GM21619 (cell line): ENCODE data around the gene PHACTR3.
A peak's percentile ranks its signal among the peaks of the same experiment; 100 is the strongest.
"Not testable (repeated sequence)": the region's sequence is repeated elsewhere in the genome, so short reads cannot be mapped to it uniquely, and the experiment has no call there.

Experiments used
- ATAC-seq: cut with Tn5 transposase; IDR thresholded peaks from one replicate; pipeline ENCODE4 v1.9.1; 2021; ENCODE audit not compliant: unreplicated experiment

The PHACTR3 gene

DNA sequence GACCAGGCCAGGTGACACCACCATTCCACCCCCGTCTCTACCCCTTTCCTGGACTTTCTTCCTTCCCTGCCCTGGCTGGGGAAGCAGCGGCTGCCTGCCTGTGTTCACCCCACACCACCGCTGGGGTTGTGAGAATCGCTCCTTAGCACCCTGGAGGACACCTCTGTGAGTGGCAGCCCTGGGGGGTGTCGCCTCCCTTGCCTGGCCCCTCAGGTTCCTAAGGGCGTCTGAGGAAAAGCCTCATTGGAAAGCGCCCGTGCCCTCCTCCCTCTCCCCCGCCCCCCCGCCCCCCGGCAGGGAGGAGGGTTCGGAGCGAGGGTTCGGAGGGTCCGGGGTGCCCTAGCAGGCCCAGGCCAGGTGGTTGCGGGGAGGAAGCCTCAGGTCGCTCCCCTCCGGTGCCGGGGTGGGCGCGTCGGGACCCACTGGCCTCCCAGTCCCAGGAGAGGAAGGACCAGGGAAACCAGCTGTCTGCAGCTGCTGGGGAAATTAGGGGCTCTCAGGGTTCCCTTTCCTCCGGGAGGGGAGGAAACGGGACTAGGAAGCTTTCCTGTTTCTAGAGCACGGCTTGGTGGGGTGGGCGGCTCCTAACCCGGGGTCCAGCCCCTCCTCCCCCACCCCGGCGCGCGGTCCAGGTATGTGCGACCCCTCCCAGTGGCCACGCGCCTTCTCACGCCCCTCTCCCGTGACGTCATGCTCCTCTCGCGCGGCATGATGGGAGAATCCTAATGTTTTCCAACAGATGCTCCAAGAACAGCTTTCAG lies at the start of gene PHACTR3:
Gene PHACTR3 (plus strand): TSS at position 760 of the 761 bp plus-strand sequence. CDS start 475 bp downstream, outside the sequence.
- ATAC-seq = no peak

DNA sequence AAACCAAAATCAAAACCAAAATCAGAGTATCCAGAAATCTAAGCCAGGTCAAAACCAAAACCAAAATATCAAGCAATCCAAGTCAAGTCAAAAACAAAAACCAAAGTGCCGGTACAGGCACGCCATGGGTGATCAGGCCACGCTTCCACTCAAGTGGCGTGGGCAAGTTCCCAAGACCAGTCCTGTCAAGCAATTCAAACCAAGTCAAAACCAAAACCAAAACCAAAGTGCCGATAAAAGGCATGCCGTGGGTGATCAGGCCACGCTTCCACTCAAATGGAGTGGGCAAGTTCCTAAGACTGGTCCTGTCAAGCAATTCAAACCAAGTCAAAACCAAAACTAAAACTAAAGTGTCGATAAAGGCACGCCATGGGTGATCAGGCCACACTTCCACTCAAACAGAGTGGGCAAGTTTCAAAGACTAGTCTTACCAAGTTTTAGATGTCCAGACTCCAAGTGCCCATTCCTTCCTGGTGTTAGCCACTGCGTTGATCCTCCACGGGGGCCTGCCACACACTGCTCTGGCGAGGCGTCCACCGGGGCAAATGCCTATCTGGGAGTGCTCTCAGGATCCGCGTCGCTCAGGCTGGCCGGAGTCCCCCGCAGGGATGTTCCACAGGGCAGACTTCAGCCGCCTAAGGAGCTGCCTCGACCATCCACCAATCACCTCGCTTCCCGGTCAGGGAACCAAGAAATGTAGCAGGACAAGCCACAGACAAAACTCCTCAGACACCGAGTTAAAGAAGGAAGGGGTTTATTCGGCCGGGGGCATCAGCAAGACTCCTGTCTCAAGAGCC lies 46.4 kb upstream of the PHACTR3 start:
- ATAC-seq = not testable (repeated sequence)

DNA sequence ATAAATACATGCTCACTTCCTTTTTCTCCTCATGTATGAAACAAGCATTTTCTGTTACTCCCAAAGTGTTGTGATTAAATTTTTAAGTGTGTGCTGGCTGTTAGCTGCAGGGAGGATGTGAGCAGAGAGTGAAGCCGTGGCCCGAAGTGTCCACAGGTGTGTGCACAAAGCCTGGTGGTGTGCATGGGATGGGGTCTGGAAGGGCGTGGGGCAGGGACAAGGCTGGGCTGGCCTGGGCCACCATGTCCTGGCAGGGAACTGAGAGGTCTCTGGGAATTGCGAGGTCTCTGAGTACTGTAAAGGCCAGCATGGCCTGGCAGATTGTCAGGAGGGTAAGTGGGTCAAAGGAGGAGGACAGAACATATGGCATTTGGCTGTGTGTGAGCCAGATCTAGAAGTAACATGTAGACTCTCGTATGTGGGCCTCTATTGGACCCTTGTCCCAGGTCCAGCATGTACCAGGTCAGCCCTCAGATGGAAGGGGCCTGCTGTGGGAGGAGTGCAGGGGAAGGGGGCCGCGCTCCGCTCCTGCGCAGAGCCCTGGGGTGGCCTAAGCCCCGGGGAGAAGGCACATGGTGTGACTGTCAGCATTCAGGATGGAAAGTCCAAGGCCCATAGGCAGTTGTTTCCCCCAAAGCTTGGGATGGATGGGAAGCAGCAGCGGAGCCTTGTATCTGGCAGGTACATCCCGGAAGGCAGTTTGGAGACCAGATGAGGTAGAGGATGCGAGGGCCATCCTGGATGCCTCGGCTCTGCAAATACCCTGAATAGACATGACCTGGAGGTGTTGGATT lies 45.1 kb upstream of the PHACTR3 start:
- no peak for ATAC-seq

DNA sequence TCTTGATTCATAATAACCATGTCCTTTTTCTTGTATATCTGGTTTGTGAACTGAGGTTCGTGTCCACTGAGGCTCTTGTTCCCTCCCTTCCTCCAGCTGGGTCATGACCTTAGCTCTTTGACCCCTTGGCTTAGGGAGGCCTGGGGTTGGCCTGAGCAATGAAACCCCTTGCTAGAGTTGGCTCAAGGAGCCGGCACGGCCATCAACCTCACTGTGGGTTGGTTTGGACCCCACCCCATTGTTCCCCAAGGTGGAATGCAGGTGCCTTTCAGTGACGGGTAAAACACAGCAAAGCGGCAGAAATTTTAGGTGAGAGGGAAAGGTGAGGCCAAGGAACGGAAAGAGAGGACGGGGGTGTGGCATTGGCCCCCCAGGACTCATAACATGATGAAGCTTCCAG lies 44.5 kb upstream of the PHACTR3 start:
- no peak for ATAC-seq

DNA sequence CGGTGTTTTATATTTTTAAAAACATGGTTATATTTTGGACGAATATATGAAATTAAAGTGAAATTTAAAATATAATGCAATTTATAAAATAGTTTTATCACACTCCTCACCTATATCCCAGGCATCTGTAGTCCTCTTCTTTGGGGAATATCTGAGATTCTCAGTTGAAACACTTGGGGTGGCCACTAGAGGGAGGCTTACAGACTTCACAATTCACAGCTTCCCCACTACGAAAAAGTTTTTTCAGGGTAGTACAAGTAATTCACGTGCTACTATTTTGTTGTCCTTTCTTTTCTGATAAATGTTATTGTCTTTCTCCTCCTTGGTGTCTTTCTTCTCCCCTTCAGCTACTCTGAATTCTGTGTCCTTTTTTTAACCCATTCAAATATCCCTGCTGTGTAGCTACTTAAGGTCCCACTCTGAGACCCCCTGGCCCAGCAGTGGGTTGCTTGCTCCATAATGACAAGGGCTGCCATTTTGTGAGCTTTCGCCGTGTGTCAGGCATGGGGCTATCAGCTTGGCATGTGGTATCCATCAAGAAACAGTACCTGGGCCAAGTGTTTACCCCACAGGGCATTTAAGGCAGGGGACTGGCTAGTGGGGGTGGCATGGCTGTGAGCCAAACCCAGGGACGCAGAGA lies 43.6 kb upstream of the PHACTR3 start:
- ATAC-seq = no peak

DNA sequence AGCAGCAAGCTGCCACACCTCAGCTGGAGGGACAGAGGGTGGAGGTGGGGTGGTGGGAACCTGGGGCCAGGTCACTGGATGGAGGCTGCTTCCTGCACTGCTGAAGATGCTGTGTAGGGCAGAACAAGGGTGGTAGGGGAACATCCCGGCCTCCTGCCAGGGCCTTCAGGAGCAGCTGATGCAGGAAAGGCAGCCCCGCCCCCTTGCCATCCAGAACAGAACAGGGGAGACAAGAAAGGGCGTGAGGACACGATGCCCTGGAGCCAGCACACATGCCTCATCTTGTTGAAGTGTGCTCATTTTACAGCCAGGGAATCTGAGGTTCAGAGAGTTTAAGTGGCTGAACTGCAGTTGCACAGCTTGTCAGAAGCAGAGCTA lies 43.1 kb upstream of the PHACTR3 start:
- ATAC-seq = no peak

DNA sequence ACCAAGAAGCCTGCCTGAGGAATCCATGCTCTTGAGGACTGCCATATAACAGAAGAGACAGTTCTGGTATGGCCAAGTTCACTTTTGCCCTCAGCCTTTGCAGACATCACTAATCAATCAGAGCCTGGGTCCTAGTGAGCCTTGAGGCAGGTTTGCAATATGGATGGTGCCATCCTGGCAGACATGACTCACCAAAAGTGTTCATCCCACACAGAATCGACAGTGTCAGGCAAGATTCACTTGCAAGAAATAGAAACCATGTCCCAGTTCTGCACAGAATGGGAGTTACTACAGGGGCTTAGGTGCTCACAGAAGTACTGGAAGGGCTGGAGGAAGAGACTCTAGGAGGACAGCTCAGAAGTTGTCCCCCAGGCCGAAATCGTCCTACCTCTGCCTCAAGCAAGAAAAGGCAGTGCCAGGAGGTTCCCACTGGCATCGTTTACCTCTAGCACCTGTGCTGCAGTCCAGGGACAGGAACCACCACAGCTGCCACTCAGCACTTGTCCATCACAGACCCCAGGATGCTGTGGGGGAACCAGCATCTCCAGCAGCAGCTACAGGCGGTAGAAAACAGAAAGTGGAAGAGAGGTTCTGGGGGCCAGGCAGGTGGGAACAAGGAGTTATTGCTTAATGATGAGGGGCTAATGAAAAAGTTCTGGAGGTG lies 42.6 kb upstream of the PHACTR3 start:
- ATAC-seq = no peak

DNA sequence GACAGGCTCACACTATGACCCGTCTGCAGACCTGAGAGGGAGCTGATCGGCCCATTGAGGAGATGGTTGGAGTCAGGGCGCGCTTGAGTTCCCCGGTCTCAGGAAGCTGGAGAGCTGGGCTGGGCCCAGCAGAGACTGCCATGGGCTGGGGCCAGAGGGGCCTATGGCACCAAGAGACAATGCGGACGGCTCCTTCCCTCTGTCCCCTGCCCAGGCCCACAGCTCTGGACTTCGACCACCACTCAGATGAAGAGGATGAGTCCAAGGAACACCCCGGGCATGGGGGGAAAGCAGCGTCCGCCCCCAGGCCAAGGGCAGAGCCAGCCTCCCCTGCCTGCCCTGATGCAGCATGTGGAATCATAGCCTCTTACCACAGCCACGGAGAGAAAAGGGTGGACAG lies 40.2 kb upstream of the PHACTR3 start:
- no peak for ATAC-seq

DNA sequence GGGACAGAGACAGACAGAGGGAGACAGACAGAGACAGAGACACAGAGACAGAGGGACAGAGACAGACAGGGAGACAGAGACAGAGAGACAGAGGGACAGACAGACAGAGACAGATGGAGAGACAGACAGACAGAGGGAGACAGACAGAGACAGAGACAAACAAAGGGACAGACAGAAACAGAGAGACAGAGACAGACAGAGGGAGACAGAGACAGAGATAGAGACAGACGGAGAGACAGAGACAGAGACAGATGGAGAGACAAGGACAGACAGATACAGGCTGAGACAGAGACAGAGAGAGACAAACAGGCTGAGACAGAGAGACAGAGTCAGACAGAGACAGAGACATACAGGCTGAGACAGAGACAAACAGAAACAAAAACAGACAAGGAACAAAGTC lies 39.4 kb upstream of the PHACTR3 start:
- no peak for ATAC-seq

DNA sequence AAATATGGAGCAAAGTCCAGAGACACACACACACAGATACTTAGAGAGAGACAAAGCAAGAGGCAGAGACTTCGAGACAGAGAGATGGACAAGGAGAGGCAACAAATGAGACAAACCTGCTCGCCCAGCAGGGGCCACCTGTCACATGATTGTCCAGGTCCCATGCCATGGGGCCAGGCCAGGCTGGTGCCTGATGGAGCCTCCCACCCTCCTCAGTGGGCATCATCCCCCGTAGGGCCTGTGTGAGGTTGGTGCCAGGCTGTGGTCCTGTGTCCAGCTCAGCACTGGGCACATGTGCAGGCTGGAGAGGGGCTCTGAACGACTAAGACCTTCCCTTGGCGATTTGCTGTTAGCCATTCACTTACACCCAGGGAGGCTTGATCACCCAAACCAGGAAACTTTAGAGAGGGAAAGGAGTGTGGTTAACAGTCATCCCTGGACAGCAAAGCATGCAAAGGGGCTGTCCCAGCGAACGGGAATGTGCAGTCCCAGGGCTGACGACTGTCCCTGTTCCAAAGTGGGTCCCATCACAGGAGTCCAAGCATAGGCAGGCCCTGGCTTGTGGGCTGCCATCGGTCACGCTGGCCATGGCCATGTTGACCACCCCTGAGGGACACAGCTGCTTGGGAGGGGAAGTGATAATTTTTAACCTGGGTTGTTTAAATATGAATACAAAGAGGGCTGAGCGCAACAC lies 38.4 kb upstream of the PHACTR3 start:
- ATAC-seq = no peak

DNA sequence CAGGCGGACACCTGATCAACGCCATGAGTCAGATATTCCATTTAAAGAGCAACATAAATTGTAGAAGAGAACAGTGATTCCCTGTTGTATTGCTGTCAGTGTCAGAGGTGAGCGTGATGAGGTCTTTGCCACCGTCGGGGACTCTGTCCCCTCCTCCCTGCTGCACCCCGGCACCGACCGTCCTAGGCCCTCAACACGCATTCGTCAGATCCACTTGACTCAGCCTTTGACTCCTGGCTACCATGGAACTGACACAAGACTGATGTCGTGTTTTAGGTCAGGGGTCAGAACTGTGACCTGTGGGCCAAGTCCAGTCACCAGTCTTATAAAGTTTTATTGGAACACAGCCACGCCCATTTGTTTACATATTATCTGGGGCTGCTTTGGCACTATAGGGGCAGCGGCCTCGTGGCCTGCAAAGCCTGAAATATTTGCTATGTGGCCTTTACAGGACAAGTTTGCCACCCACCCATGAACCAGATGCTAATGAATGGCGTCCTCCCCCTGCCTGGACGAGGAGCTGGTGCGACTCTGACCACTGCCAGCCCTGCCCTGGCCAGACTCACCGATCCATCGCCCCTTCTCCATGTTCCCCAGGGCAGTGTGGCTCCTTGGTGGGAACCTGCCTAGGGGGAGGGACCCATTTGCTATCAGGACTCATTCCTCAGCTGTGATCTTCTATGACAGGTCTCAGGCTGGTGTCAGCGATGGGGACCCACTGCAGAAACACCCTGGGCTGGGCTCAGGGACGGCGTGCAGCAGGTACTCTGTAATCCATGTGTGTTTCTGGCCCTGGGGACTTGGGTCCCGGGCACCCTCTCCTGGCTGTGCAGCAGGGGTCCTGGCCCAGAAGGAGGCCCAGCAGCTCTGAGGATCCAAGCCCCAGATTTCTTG lies 37.5 kb upstream of the PHACTR3 start:
- ATAC-seq = no peak

DNA sequence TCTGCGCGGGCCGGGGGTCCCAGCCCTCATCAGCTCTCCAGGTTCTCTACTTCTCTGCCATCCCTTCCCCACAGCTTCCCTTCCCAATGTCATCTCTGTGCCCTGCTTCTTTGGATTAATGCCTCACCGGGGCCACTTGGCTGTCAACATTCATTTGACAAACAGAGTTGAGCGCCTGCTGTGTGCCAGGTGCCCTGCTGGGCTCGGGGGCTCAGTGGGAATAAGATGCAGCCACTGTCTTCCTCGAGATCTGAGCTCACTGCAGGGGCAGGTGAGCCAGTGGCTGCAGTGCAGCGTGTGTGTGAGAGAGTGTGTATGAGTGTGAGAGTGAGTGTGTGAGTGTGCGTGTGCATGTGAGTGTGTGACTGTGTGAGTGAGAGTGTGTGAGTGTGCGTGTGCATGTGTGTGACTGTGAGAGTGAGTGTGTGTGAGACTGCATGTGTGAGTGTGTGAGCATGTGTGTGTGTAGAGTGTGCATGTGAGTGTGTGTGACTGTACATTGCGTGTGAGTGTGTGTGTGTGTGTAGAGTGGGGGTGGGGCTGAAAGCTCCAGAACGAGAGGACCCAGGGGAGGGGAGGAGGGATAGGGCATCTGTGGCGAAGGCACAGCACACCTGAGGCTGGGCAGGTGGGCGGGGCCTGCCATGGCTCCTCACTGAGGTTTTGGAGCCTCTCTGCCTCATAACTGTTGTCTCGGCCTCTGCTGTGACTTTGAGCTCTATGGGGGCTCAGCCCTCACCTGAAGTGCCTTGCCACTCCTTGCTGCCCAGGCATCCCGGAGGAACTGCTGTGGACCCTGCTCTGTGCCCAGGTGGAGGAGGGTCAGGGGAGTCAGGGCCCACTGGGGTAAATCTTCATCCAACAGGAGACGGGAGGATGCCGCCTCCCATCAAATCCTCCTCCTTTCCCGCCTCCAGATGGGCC lies 36.5 kb upstream of the PHACTR3 start:
- no peak for ATAC-seq

DNA sequence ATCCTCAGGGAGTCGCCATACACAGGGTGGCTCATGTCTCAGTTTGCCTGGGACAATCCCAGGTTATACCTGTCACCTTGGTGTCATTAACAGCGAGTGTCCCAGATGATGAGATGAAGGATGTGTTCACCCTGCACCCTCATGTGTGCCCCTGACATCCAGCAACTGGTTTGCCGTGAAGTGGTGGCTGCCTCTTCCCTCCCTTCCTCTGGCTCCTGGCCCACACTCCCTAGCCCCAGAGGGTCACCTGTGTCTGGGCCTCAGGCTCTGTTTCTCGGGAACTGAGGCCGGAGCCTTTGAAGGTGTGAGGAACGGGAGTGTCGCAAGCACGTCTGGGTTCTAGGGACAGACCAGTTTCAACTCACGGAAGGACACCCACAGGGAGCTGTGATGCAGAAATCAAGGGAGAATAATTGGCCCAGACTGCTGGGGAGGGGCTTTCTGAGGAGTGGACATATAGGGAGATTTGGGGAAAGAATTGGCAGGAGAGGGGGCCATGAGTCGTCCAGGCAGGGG lies 35.8 kb upstream of the PHACTR3 start:
- ATAC-seq = no peak

DNA sequence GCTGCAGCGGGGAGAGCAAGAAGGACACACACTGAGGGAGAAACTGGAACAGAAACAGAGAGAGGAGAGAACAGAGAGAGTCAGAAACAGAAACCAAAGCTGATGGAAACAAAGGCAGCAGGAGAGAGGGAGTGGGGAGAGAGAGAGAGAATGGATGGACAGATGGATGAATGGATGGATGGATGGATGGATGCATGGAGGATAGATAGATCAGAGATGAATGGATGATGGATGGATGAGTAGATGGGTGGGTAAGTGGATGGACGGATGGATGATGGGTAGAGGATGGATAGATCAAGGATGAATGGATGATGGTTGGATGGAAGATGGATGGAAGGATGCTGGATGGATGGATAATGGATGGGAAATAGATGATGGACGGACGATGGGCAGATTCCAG lies 35.0 kb upstream of the PHACTR3 start:
- ATAC-seq = no peak

DNA sequence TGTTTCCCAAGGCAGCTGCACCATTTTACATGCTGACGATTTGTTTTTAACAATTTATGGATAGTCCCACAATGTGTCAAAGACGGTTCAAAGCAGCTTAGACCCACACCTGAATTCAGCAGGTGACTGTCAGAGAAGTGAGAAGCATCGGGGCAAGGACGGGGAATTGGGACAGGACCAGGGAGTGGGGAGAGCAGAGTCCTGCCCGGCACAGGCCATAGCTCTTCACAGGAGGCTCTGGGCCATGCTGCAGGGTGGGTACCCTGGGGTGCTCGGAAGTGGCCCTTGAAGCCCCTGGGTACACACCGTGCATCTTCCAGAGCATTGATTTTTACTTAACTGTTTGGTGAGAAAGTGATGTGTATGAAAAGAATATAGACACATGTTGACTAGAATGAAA lies 33.2 kb upstream of the PHACTR3 start:
- ATAC-seq = no peak

DNA sequence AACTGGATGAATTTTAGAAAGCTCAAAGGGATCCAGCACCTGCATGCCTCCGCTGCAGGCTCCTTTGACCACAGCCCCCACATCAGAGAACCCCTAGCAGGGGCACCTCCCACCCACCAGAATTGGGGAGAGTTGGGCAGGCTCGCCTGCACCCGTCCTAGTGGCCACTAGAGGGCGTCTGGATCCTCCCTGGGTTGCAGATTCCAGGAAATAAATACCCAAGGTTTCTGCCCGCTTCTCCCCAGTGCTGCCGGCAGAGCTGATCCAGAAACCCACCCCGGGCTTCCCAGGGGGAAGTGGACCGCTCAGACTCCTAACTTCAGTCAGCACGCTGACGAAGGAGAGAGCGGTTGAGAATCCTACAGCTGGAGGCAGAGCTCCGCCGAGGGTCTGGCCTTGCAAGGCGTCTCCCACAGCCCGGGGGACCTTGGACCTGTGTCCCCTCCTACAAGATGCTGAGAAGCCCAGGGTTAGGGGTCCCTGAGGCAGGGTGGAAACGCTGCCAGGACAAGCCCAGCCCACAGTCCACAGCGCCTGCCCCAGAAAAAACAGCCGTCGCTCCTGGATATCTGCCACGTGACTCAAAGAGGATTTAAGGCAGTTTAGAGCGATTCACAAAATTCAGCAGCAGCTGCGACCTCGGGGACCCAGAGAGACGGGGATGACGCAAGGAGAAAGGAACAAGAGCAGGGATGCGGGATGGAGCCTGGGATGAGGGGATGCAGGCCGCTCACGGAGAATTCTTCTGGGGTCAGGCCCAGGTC lies 32.6 kb upstream of the PHACTR3 start:
- peak; percentile 80 for ATAC-seq

DNA sequence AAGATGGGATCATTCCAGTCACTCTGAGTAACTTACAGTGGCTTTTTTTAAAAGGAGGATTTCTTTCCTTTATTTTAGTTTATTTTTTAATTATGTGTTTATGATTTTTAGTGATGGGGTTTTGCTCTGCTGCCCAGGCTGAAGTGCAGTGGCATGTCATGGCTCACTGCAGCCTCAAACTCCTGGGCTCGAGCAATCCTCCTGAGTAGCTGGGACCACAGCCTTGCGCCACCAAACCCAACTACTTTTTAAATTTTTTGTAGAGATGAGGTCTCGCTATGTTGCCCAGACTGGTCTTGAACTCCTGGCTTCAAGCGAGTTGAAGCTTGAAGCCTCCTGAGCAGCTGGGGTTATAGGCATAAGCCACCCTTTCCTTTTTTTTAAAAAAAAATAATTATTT lies 31.8 kb upstream of the PHACTR3 start:
- no peak for ATAC-seq
